Stomach (tissue), 9 donors: ENCODE data around the gene CST7. TPM values are rescaled to one million over a fixed set of nuclear protein-coding genes. Genes with fewer than 3 reads are reported as not detected.

Experiments used
- DNase-seq, 2 donors: peaks; one replicate each; pipeline versions ENCODE4 v3.0.0 to v3.0.0-alpha.2; 2013 to 2019
- H3K27ac ChIP-seq, 5 donors: fragments of 200-600 bp in 4 of 5; sonication (generic) in 4 of 5; one replicate each; pipeline ENCODE4 v1.5.1; 2013 to 2019; ENCODE audit warnings: mild to moderate bottlenecking in 1 of 5, moderate library complexity in 1 of 5
- H3K27me3 ChIP-seq, 3 donors: fragments of 200-600 bp; sonication (generic); one replicate each; pipeline ENCODE4 v1.5.1; 2017 to 2019; ENCODE audit warnings: mixed run types in 1 of 3
- H3K36me3 ChIP-seq, 4 donors: fragments of 200-600 bp; sonication (generic); 1 replicate in 3 of 4; 2 replicates in 1 of 4; pipeline ENCODE4 v1.5.1; 2016 to 2019
- H3K4me1 ChIP-seq, 4 donors: fragments of 200-600 bp; sonication (generic); one replicate each; pipeline ENCODE4 v1.5.1; 2016 to 2019
- H3K4me3 ChIP-seq, 4 donors: fragments of 200-600 bp; sonication (generic) in 3 of 4; one replicate each; pipeline ENCODE4 v1.5.1; 2016 to 2019; ENCODE audit warnings: mild to moderate bottlenecking in 1 of 4
- H3K9me3 ChIP-seq, 4 donors: fragments of 200-600 bp; sonication (generic); one replicate each; pipeline ENCODE4 v1.5.1; 2016 to 2019
- EP300 ChIP-seq: sonication (generic); formaldehyde crosslinking; IDR thresholded peaks from one replicate; pipeline ENCODE4 v1.6.1; 2017; ENCODE audit warnings: antibody characterized with exemption
- POLR2A ChIP-seq, 4 donors: fragments of 450-650 bp; IDR thresholded peaks; one replicate each; pipeline ENCODE4 v1.6.1; 2016; ENCODE audit warnings: antibody characterized with exemption in 4 of 4, control low read depth in 2 of 4, mild to moderate bottlenecking in 1 of 4, moderate library complexity in 1 of 4
- POLR2AphosphoS5 ChIP-seq, 3 donors: sonication (generic); formaldehyde crosslinking; IDR thresholded peaks; one replicate each; pipeline ENCODE4 v1.6.1; 2016; ENCODE audit warnings: antibody characterized with exemption in 3 of 3
- WGBS, 5 donors: extraction: QIAGEN DNeasy Blood & Tissue Kit in 3 of 5; methylation state at CpG; one replicate each; pipeline versions ENCODE4 v1.1.5 to v1.1.7; 2013 to 2018; 5-methylcytosine and 5-hydroxymethylcytosine counted together
- intact Hi-C: fragments of 100-400 bp; cut with DNase I; formaldehyde crosslinking; loops from one replicate; pipeline ENCODE4 v1.15.1; 2023; ENCODE audit warnings: low total_unique reads
- polyA plus RNA-seq, 3 donors: library from polyadenylated mRNA; stranded (reverse); fragments of 200-250 nt; gene quantifications; one replicate each; pipeline ENCODE4 v1.2.3, GENCODE V29; 2013
- total RNA-seq, 5 donors: library from RNA; depleted of rRNA; stranded (reverse); fragments of >200 nt; gene quantifications; one replicate each; pipeline versions ENCODE4 v1.1.0 to v1.2.3, GENCODE V29; 2014 to 2016
- TF ChIP-seq, protein P1 (sequence below), 7 experiments: fragments of 450-650 bp in 4 of 7; fragments of 200-600 bp in 3 of 7; sonication (generic) in 3 of 7; IDR thresholded peaks; one replicate each; pipeline ENCODE4 v1.5.1; 2016 to 2019; ENCODE audit warnings: antibody characterized with exemption in 7 of 7, control low read depth in 2 of 7, mild to moderate bottlenecking in 1 of 7
- donor health status: healthy with polysubstance abuse.
- donor health status: Bipolar disorder and iron deficiency.
- donor health status: healthy.

Gene CST7
- total and polyA plus RNA-seq, 8 donors = 0.87 to 8.3 (median 2.5) TPM; not detected in 1

- peaks cover 0 to 10% (median 0%) of the 10 kb centered on the region in 4 donors for H3K9me3 ChIP-seq
- TF ChIP-seq POLR2AphosphoS5 (IDR thresholded peaks at IDR 0.05) = no peak
- no peak for TF ChIP-seq EP300
- TF ChIP-seq POLR2A (IDR thresholded peaks at IDR 0.05) = no peak
- TF ChIP-seq, protein P1, sequence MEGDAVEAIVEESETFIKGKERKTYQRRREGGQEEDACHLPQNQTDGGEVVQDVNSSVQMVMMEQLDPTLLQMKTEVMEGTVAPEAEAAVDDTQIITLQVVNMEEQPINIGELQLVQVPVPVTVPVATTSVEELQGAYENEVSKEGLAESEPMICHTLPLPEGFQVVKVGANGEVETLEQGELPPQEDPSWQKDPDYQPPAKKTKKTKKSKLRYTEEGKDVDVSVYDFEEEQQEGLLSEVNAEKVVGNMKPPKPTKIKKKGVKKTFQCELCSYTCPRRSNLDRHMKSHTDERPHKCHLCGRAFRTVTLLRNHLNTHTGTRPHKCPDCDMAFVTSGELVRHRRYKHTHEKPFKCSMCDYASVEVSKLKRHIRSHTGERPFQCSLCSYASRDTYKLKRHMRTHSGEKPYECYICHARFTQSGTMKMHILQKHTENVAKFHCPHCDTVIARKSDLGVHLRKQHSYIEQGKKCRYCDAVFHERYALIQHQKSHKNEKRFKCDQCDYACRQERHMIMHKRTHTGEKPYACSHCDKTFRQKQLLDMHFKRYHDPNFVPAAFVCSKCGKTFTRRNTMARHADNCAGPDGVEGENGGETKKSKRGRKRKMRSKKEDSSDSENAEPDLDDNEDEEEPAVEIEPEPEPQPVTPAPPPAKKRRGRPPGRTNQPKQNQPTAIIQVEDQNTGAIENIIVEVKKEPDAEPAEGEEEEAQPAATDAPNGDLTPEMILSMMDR (IDR thresholded peaks at IDR 0.05) = no peak
- no peak overlapping the region for H3K27ac ChIP-seq
- no peaks in the 10 kb centered on the region for H3K36me3 ChIP-seq
- no peaks in the 10 kb centered on the region for H3K27me3 ChIP-seq
- no peak for DNase-seq
- intact Hi-C loops = no loop called here
- 67 to 85% (median 82%) methylated on average over 6 to 7 of the region's 7 CpGs for whole genome bisulfite sequencing, 5 donors
- no peak overlapping the region for H3K4me3 ChIP-seq
- H3K4me1 ChIP-seq = peaks cover 0 to under 1% (median under 1%) of the 10 kb centered on the region in 4 donors
These were observed 12.3 kb upstream of the CST7 start for GRCh38 chr20:24936526-24937407.

- no peaks in the 10 kb centered on the region for H3K4me1 ChIP-seq
- no peak overlapping the region for H3K27ac ChIP-seq
- peaks cover 0 to 12% (median 0%) of the 10 kb centered on the region in 4 donors for H3K9me3 ChIP-seq
- H3K36me3 ChIP-seq = no peaks in the 10 kb centered on the region
- no peaks in the 10 kb centered on the region for H3K27me3 ChIP-seq
- 0 to 89% (median 45%) methylated on average over 1 of the region's 1 CpG for WGBS, 5 donors
- no peak overlapping the region for H3K4me3 ChIP-seq
- no peak for DNase-seq
- intact Hi-C loops = no loop called here
- no peak for TF ChIP-seq EP300
- TF ChIP-seq, protein P1 (IDR thresholded peaks at IDR 0.05) = no peak
- TF ChIP-seq POLR2A (IDR thresholded peaks at IDR 0.05) = no peak
- TF ChIP-seq POLR2AphosphoS5 (IDR thresholded peaks at IDR 0.05) = no peak
These were observed 11.5 kb upstream of the CST7 start for GRCh38 chr20:24937579-24937978.

GRCh38 chr20:24938498-24938897 lies 10.6 kb upstream of the CST7 start:
- intact Hi-C loops = no loop called here
- DNase-seq = no peak
- Histone ChIP-seq H3K27me3 (no peaks in the 10 kb centered on the region), H3K4me3 (no peak overlapping the region), H3K36me3 (no peaks in the 10 kb centered on the region), H3K27ac (no peak overlapping the region), H3K9me3 (peaks cover 0 to 12% (median 2%) of the 10 kb centered on the region in 4 donors), H3K4me1 (no peaks in the 10 kb centered on the region)
- 86 to 94% (median 90%) methylated on average over 3 to 5 of the region's 5 CpGs for WGBS, 5 donors
- no peak for TF ChIP-seq POLR2A (IDR thresholded peaks at IDR 0.05)
- no peak for TF ChIP-seq EP300
- TF ChIP-seq POLR2AphosphoS5 (IDR thresholded peaks at IDR 0.05) = no peak
- TF ChIP-seq, protein P1 (IDR thresholded peaks at IDR 0.05) = no peak

- no peaks in the 10 kb centered on the region for H3K4me1 ChIP-seq
- intact Hi-C loops = no loop called here
- TF ChIP-seq, protein P1 (IDR thresholded peaks at IDR 0.05) = no peak
- no peak for TF ChIP-seq POLR2A (IDR thresholded peaks at IDR 0.05)
- TF ChIP-seq POLR2AphosphoS5 (IDR thresholded peaks at IDR 0.05) = no peak
- no peak for TF ChIP-seq EP300
- H3K4me3 ChIP-seq = no peak overlapping the region
- 54 to 85% (median 69%) methylated on average over 4 of the region's 4 CpGs for WGBS, 5 donors
- H3K27me3 ChIP-seq = no peaks in the 10 kb centered on the region
- DNase-seq = no peak
- no peaks in the 10 kb centered on the region for H3K36me3 ChIP-seq
- peaks cover 0 to 12% (median 2%) of the 10 kb centered on the region in 4 donors for H3K9me3 ChIP-seq
- no peak overlapping the region for H3K27ac ChIP-seq
These were observed 10.0 kb upstream of the CST7 start for GRCh38 chr20:24939036-24939435.
